HTR-8/SVneo (cell line): ENCODE data around the gene PERM1.

Experiments
- DNase-seq: peaks from one replicate; pipeline ENCODE4 v3.0.0; 2011; ENCODE audit warnings: low spot score, mixed read lengths; ENCODE audit not compliant: insufficient read length
- FAIRE-seq: peaks from 2 replicates; lab custom pipeline; 2011; peaks lifted over from hg19 to GRCh38; lab: Jason Lieb, UNC

PERM1 gene

DNA sequence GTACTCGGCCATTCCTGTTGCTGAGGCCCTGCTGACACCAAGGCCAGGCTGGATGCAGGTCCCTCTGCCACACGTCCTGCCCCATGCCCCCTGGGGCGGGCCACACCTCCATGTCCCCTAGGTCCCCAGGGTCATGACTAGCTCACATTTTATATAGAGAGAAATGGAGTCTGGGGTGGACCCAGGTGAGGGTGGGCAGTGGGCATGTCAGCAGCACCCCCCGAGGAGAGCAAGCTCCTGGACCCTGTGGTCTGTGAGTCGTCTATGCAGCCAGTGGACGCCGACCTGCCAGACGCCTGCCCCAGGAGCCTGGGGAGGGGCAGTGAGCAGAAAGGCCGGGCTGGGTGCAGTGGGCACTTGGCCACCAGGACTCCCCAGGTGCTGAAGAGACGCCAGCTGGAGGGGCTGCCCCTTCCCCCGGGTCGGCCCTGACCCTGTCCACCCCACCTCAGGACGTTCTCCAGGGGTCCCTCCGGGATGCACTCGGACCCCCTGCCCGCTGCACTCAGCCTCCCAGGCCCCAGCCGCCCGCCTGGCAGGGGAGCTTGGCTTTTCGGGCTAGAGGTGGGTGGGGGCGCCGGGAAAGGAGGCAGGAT is 42.3 kb downstream of the PERM1 start:
- FAIRE-seq (no peak), DNase-seq (no peak)

GRCh38 chr1:938711-939489 is 43.0 kb downstream of the PERM1 start:
- DNase-seq (no peak), FAIRE-seq (no peak)

DNA sequence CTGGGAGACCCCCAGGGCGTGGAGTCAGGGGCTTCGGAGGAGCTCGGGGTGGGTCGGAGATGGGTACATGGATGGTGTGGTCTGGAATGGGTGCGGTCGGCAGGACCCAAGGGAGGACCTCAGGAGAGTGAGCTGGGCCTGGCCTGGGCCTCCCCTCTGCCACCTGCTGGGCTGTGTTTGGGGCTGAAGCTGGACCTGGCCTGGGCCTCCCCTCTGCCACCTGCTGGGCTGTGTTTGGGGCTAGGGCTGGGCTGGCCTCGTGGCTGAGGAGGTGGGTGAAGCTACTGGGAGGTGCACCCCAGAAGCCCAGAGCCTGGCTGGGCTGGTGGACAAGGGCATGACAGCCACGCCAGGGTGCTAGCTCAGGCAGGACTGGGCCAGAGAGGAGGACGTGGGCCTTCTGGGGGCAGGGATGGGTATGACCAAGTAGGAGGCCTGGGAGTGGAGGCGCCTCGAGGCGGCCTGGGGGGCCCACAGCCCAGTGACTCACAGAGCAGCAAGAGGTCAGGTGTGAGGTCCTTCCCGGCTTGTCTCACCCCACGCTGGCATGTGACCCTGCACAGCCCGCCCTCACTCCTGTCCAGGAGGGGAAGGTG is 43.7 kb downstream of the PERM1 start:
- no peak for DNase-seq

GRCh38 chr1:937521-937920 is 44.4 kb downstream of the PERM1 start:
- no peak for FAIRE-seq
- no peak for DNase-seq

More for the DNA sequence above, 43.7 kb downstream of the PERM1 start:
- peak; percentile 4 for FAIRE-seq

- no peak for FAIRE-seq
- DNase-seq = no peak
Measured at GRCh38 chr1:936348-937264, 45.3 kb downstream of the PERM1 start.

GRCh38 chr1:935751-936231 is 46.1 kb downstream of the PERM1 start:
- no peak for FAIRE-seq
- no peak for DNase-seq

DNA sequence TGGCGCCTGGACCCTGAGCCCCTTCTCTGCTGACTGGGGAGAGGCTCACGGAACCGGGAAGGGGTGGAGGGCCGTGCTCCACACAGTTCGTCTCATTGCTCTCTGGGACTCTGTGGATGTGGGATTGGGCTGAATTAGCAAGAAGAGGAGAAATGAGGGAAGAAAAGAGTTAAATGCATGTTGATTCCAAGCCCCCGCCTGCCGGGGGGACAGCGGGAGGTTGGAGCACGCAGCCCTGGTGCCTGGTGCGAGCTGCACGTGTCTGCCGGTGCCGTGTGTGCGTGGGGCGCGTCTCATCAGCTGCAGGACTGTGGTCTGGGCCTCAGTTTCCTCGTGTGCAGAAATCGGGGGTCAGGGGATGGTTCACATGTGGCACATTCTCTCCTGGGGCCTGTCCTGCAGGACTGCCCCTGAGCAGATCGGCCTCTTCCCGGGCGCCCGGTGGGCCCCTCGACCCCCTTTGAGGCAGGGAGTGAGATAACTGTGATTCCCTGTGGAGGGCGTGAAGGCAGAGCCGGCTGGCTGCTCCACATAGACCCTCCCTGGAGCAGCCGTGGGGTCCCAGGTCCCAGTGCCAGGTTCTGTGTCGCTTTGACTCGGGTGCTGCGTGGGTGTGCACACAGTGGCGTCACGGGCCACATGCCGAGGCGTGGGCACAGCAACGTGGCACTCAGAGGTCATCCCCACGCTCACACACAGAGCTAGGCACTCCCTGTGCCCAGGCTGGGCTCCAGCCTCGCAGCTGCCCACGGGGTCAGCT is 46.7 kb downstream of the PERM1 start:
- DNase-seq = no peak
- no peak for FAIRE-seq

GRCh38 chr1:933603-933940 is 48.3 kb downstream of the PERM1 start:
- FAIRE-seq (no peak), DNase-seq (no peak)

DNA sequence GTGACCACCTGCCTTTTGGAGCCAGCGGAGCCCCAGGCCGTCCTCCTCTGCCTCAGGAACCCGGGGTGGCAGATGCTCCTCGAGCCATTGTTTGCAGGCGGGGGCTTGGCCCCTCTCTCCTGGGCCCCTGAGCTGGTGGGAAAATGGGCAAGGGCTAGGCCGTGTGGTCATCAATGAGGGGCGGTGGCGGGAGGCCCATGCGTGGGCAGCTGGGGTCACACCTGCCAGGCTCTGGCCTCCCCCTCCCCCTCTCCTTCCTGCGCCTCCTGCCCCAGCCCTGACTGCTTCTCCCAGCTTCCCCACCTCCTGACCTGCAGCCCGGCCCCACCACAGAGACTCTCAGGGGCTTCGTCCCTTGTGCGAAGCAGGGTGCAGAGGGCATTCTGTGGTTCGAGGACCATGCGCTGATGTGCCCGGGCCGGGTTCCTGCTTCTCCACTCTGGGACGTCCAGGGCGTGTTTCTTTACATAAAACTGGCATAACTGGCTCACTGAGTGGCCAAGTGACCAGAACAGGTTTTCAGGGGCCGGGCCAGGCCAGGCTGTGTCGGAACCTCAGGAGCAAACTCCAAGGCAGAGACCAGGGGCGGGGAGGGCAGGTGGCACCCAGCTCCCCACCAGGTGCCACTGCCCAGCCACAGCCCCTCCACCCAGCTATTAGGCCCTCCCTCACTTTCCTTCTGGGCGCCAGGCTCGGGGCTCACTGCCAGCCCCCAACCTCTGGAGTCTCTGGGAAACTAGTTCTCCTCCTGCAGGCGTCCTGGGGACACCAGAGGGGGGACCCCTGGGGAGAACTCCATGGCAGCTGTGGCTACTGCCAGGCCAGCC is 48.9 kb downstream of the PERM1 start:
- DNase-seq = no peak
- FAIRE-seq = no peak

- FAIRE-seq = no peak
- no peak for DNase-seq
Measured at GRCh38 chr1:932173-932510, 49.8 kb downstream of the PERM1 start.

DNA sequence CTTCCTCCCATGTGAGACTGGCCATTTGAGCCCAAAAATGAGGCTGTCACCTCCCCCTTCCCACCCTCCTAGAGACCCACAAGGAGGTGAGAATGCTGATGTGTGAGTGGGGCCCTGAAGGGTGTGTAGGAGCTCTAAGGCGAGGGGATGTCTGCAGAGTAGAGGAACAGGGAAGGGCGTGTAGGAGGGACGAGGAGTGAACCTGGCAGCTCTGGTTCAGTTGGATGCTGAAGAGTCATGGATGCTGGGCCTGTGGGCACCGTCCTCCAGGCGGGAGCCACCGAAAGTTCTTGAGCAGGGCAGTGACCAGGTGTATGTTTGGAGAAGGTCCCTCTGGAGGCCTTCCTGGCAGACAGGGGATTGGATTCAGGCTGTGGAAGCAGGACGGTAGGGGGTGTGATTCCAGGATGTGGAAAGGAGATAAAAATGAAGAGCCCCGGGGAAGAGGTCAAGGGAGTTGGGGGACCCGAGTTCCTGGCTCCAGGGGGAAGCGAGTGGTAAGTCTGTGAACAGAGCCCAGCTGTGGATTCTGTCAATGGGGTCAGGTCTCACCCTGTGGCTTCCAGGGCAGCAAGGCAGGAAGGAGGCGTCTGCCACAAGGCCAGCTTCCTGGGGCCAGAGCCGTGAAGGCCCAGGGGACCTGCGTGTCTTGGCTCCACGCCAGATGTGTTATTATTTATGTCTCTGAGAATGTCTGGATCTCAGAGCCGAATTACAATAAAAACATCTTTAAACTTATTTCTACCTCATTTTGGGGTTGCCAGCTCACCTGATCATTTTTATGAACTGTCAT is 50.3 kb downstream of the PERM1 start:
- FAIRE-seq (no peak), DNase-seq (no peak)

DNA sequence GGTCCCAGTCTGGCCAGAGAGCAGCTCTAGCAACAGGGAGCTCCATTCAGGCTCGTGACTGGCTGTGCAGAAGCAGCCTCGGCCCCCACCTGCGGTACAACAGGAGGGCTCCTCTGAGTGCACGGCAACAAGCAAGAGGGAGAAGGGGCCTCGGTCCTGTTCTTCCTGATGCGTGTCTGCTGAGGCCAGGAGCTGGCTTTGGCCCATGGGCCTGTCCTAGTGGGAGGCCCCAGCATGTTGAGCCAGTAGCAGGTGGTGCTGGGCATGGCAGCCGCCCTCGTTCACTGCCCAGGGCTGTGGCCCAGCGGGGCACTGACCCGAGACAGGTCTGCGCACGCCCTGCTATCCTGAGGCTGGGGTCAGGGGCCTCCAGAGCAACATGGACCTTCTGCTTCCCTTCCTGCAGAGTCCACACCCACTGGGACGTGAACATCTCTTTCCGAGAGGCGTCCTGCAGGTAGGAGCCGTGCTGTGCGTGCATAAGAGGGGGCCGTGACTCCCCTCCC is 51.2 kb downstream of the PERM1 start:
- FAIRE-seq = no peak
- no peak for DNase-seq

DNA sequence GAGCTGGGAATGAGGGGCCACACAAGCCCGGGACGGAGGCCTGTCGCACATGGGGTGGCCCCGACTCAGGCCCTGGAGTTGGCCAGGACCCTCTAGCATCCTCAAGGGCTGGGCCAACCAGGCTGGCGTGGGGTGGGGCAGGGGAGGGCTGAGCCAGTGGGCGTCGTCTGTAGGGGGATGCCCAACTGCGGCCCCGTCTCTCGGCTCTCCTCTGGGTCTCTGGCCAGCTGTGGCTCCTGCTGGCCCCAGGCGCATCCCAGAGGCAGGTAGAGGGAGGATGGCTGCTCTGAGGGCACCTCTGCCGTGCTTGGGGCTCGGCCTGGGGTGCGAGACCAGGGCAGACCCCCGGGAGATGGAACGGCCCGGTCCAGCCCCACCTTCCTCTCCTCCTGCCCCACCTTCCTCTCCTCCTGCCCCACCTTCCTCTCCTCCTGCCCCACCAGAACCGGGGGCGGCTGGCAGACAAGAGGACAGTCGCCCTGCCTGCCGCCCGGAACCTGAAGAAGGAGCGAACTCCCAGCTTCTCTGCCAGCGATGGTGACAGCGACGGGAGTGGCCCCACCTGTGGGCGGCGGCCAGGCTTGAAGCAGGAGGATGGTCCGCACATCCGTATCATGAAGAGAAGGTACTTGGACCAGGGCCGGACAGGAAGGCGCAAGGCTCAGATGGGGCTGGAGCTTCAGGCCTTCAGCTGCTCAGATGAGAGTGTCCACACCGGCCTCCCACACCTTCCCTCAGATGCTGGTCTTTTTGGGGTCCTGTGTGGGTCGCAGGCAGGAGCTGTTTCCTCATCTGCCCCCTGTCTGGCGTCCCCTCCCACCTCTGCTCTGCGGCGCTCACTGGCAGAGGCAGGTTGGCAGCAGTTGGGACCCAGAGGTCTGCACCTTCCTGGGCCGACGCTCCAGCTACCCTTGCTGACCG is 51.9 kb downstream of the PERM1 start:
- DNase-seq (no peak), FAIRE-seq (no peak)

DNA sequence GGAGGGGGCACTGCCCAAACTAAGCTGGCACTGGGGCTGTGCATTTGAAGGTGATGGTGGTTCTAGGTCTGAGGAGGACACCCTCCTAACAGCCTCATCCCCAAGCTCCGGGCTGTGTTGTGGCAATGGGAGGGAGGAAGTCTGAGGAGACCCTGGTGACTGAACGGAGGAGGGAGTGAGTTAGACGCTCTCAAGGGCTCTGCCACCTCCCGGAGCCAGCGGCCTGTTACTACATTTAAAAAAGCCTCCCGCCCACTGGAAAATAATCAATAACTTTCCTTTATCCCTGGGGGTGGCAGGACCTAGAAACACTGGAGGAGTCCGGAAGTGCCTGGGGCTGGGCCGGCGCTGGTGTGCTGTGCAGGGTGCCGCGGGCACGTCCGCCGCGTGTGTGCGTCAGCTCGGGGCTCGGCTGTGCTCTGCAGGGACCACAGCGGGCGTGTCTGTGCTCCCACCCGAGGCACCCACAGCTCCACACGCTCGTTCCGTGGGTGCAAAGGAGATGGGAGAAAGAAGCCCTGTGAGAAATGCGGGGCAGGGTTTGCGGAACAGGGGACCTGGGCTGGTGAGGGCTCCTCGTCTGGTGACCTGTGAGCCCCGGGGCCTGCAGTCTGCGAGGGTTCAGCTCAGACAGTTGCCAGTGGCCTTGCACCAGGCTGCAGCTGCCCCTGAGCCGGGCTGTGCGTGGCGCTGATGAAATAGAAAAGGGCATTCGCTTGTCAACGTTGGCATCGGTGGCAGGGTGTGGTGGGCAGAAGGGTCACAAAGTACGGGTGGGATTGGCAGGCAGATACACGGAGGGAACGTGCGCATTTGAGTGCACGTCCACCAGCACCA is 52.9 kb downstream of the PERM1 start:
- DNase-seq (no peak), FAIRE-seq (no peak)

DNA sequence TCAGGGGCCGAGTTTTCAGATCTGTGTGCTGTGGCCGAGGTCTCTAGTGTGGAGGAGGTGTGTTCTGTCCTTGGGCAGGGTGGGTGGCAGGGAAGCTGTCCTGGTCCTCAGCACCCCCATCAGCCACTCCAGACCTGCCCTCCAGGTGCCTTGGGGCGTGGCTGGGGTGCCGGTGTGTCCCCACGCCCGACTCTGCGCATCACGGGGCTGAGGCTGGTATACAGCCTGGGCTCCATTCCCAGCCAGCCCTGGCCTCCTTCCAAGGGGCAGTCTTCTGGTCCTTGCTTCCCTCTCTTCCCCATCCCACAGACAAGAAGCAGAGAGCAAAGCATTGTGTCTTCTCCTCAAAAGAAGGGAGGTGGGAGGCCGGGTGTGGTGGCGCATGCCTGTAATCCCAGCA is 54.1 kb downstream of the PERM1 start:
- no peak for FAIRE-seq
- no peak for DNase-seq

GRCh38 chr1:927234-927633 is 54.7 kb downstream of the PERM1 start:
- no peak for FAIRE-seq
- DNase-seq = no peak
